HFF-Myc (cell line): ENCODE measurements around the gene RAB22A.

Experiments
- DNase-seq: peaks from one replicate; pipeline ENCODE4 v3.0.0-alpha.2; 2011; ENCODE audit warnings: low read depth; ENCODE audit errors: extremely low read depth
- H3K4me3 ChIP-seq: replicated peaks from 2 replicates; pipeline ENCODE4 v1.5.1; 2011; ENCODE audit warnings: low read depth, mild to moderate bottlenecking, control low read depth, low read length
- TF ChIP-seq, protein P1 (sequence below): IDR thresholded peaks from 2 replicates; pipeline ENCODE4 v1.5.1; 2012; ENCODE audit warnings: mild to moderate bottlenecking, low read depth, low read length, control low read depth; ENCODE audit errors: missing control alignments

The RAB22A gene

DNA sequence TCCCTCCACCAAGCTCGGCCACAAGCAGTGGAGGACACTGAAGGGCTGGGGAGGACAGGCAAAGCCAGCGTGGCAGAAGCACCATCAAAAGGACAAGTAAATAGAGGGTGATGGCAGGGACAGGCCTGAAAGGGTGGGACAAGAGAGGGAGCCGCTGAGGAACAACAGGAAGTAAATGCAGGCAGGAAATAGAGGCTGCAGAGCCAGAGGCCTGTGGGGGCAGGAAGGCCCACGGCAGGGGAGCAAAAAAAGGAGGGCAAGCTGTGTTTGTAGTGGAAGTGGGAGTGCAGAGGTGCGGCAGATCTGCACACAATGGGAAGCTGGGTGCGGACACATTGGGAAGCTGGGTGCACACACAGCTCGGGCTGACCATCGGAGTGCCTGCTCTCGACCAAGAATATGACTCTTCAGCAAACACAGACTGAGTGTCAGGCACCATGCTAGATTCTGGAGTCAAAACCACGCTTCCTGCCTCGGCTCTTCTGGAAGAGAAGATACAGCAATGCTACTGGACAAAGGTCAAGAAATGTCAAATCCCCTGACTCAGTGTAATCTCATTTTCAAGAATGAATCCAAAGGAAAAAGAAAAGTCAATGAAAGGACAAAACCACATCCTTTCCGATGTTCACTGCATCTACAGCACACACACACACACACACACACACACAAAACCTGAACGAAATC, 40.4 kb upstream of the RAB22A start:
- TF ChIP-seq, protein P1, sequence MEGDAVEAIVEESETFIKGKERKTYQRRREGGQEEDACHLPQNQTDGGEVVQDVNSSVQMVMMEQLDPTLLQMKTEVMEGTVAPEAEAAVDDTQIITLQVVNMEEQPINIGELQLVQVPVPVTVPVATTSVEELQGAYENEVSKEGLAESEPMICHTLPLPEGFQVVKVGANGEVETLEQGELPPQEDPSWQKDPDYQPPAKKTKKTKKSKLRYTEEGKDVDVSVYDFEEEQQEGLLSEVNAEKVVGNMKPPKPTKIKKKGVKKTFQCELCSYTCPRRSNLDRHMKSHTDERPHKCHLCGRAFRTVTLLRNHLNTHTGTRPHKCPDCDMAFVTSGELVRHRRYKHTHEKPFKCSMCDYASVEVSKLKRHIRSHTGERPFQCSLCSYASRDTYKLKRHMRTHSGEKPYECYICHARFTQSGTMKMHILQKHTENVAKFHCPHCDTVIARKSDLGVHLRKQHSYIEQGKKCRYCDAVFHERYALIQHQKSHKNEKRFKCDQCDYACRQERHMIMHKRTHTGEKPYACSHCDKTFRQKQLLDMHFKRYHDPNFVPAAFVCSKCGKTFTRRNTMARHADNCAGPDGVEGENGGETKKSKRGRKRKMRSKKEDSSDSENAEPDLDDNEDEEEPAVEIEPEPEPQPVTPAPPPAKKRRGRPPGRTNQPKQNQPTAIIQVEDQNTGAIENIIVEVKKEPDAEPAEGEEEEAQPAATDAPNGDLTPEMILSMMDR = no peak
- DNase-seq = no peak
- no peak overlapping the region for H3K4me3 ChIP-seq

DNA sequence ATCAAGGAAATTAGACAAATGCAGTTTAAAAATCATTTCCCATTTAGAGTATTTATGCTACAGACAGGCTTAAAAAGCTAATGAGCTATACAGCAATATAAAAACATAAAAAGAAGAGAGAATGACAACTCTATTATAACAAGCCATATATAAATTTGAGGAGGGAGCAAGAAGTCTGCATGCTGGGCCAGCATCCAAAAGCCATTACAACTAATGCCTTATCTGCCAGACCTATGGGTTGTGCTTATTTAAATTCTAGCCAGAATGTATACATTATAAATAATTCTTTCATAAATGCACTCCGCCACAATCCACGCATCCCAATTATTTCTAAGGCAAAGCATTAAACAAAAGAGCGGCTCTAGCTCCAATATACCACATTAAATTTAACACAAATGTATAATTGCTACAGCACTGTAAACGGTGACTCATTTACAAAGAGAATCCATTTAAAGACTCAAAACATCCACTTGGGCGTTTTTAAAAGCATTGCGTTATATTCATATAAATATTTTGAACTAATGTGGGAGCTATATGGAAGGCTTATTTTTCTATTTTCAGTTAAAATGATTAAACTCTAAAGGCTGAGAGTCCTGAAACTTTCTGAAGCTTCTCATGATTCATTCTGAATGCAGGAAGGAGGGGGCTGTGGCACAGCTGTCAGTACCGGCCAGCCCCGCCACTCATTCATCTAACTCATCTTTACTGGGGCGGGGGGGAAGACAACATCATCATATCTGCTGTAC, 37.7 kb upstream of the RAB22A start:
- DNase-seq = no peak
- H3K4me3 ChIP-seq = no peak overlapping the region
- TF ChIP-seq, protein P1 = no peak

DNA sequence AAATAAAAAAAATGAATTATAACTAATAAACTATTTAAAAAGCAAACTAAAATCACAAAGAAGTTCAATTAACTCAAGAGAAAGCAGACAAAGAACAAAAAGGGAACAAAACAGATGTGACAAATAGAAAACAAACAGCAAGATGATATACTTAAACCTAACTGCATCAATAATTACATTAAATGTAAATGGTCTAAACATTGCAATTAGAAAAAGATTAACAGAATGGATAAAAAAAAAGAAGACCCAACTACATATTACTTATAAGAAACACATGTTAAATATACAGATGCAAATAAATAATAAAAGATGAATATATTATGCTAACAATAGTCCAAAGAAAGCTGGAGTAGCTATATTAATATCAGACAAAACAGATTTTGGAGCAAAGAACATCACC, 35.1 kb upstream of the RAB22A start:
- no peak overlapping the region for H3K4me3 ChIP-seq
- TF ChIP-seq, protein P1 = no peak
- no peak for DNase-seq

DNA sequence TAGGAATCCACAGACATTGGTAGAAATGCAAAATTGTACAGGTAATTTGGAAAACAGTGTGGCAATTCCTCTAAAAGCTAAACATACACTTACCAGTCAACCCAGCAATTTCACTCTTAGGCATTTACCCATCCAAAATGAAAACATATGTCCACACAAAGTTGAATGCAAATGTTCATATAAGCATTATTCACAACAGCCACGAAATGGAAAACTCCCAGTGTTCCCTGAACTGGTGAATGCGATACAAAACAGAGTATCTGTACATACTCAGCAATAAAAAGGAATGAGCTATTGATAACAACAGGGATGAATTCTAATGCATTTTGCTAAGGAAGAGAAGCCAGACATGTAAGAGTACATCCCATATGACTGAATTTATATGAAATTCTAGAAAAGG, 32.4 kb upstream of the RAB22A start:
- no peak for DNase-seq
- no peak overlapping the region for H3K4me3 ChIP-seq
- TF ChIP-seq, protein P1 = no peak

DNA sequence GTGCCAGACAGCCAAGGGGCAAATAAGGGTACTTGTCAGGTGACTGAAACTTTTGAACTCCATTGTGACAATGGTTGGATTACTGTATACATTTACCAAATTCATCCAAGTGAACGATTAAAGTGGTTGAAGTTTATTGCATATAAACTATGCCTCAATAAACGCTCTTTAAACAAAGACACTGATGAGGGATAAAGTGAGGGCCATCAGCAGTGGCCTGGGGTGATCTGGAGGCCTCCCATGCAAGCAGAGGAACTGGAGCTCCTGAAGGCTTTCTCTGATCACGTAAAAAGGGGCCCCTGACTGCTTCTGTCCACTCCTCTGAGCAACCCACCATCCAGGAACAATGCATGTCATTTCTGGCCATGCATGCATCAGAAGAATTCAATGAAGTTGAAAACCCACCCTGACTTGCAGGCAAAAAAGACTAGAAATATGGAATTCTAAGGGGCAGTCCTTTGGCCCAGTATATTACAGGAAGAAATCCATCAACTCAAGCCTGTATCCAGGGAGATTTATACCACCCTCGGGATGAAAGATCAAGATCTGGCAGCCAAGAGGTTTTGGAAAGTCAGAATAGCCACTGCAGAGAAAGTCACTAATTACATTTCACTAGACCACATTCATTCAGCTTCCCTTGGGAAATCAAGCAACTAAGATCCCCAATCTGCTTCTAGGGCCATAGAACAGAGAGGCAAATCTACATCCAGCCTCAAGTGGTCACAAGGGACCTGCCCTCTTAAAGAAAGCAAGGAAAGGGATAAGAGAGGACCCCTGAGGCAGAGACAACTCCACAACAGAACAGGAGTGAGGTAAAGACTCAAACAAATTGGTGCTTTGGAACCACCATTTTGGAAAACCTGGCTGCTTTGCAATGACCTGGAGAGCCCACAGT, 31.7 kb upstream of the RAB22A start:
- no peak for DNase-seq
- no peak overlapping the region for H3K4me3 ChIP-seq
- TF ChIP-seq, protein P1 = no peak

DNA sequence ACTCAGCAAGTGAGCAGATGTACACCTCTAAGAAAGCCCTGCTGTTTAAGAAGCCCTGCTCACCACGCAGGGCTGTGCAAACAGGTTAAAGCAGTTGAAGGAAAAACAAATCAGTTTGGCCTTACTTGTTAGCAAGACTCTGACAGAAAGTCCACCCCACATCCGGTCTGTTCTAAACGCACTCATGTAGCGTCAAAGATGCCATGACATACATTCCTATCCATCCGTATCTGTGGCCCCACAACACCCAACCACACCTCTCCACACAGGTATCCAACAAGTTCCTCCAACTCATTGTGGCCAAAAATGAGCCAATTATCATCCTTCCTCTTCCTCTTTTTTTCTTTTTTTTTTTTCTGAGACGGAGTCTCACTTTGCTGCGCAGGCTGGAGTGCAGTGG, 22.8 kb upstream of the RAB22A start:
- no peak overlapping the region for H3K4me3 ChIP-seq
- no peak for DNase-seq
- TF ChIP-seq, protein P1 = no peak
